Measurements from ENCODE around the gene ABHD2.

DNA sequence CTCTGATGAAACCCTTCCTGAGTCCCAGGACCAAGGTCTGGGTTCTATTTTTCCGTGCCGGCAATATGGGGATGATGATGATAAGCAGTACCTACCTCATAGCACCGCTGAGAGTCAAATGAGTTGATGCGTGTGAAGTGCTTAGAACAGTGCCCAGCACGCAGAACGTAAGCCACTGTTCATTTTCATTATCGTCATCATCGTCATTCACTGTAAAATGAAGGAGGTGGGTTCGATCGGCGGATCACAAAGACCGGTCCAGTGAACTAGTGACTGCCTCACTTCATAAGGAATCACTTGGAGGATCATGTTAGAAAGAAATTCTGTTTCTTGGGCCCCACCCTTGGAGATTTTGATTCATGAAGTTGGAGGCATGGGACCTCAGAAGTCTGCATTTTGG, 88.9 kb downstream of the ABHD2 start:
- no peak for TF ChIP-seq YY1 (IDR thresholded peaks at IDR 0.05; ENCODE audit: insufficient read depth, insufficient read length)
- TF ChIP-seq SUZ12 (IDR thresholded peaks at IDR 0.05; ENCODE audit: extremely low read depth, insufficient read depth, insufficient read length), result no peak
- no peak for TF ChIP-seq ZNF274 (IDR thresholded peaks at IDR 0.05; ENCODE audit: low read depth, low read length)

Measured in NT2/D1 (cell line).